ENCODE data around the gene ATG2A. TPM values are rescaled to one million over a fixed set of nuclear protein-coding genes. Genes with fewer than 3 reads are reported as not detected.

Gene ATG2A
- total RNA-seq, 4 donors from 2014 or later: 20.3 to 34.8 (median 22.2) TPM

- no peak for DNase-seq (ENCODE audit: low spot score)
- ATAC-seq (ENCODE audit: low FRiP score): no peak
- TF ChIP-seq CTCF (IDR thresholded peaks at IDR 0.05): no peak
These were observed 19.5 kb downstream of the ATG2A start for GRCh38 chr11:64897381-64898075.

GRCh38 chr11:64896448-64897022 is 20.5 kb downstream of the ATG2A start:
- no peak for DNase-seq (ENCODE audit: low spot score)
- TF ChIP-seq CTCF (IDR thresholded peaks at IDR 0.05): no peak
- no peak for ATAC-seq (ENCODE audit: low FRiP score)

GRCh38 chr11:64894812-64895452 is 22.1 kb downstream of the ATG2A start:
- ATAC-seq (ENCODE audit: low FRiP score): no peak
- no peak for TF ChIP-seq CTCF (IDR thresholded peaks at IDR 0.05)
- no peak for DNase-seq (ENCODE audit: low spot score)

GRCh38 chr11:64894070-64894811 is 22.8 kb downstream of the ATG2A start:
- DNase-seq (ENCODE audit: low spot score) (peak; percentile 90), ATAC-seq (ENCODE audit: low FRiP score) (peak; percentile 51)
- TF ChIP-seq CTCF (IDR thresholded peaks at IDR 0.05): peak in 1 of 3 donors; percentile 62

GRCh38 chr11:64893194-64894069 is 23.6 kb downstream of the ATG2A start:
- ATAC-seq (ENCODE audit: low FRiP score) (no peak), DNase-seq (ENCODE audit: low spot score) (no peak)
- TF ChIP-seq CTCF (IDR thresholded peaks at IDR 0.05): no peak

- DNase-seq (ENCODE audit: low spot score) (no peak), ATAC-seq (ENCODE audit: low FRiP score) (no peak)
- TF ChIP-seq CTCF (IDR thresholded peaks at IDR 0.05): no peak
These were observed 24.2 kb downstream of the ATG2A start for GRCh38 chr11:64892838-64893193.

All from omental fat pad (tissue), 4 donors.